KMS-11 (cell line): ENCODE measurements around the gene CEBPE.

ENCODE experiments used
- H2AFZ ChIP-seq: fragments of 200-600 bp; sonication (generic); 2 replicates; pipeline ENCODE4 v1.6.1; 2016; ENCODE audit warnings: antibody characterized with exemption, mixed run types, low read depth
- H3K27ac ChIP-seq: fragments of 200-600 bp; sonication (generic); 2 replicates; pipeline ENCODE4 v1.6.1; 2016; ENCODE audit warnings: mild to moderate bottlenecking, mixed run types
- H3K27me3 ChIP-seq: fragments of 200-600 bp; sonication (generic); 2 replicates; pipeline ENCODE4 v1.6.1; 2017; ENCODE audit warnings: mild to moderate bottlenecking, low read depth, mixed run types, moderate library complexity; ENCODE audit not compliant: insufficient read depth
- H3K36me3 ChIP-seq: fragments of 200-600 bp; sonication (generic); 2 replicates; pipeline ENCODE4 v1.6.1; 2017; ENCODE audit warnings: mild to moderate bottlenecking, mixed run types; ENCODE audit not compliant: insufficient read depth
- H3K4me1 ChIP-seq: fragments of 200-600 bp; sonication (generic); 2 replicates; pipeline ENCODE4 v1.6.1; 2016; ENCODE audit warnings: mild to moderate bottlenecking, low read depth, mixed run types; ENCODE audit not compliant: poor library complexity, severe bottlenecking
- H3K4me2 ChIP-seq: fragments of 200-600 bp; sonication (generic); 2 replicates; pipeline ENCODE4 v1.7.0; 2016; ENCODE audit warnings: mild to moderate bottlenecking, mixed run types
- H3K4me3 ChIP-seq: fragments of 200-600 bp; sonication (generic); IDR thresholded peaks from 2 replicates; pipeline ENCODE4 v1.6.1; 2017; ENCODE audit warnings: low read depth, low read length, mixed read lengths; ENCODE audit not compliant: insufficient read depth
- H3K79me2 ChIP-seq: fragments of 200-600 bp; sonication (generic); 2 replicates; pipeline ENCODE4 v1.6.1; 2016; ENCODE audit warnings: low read depth, mixed run types; ENCODE audit not compliant: insufficient read depth
- H3K9ac ChIP-seq: fragments of 200-600 bp; sonication (generic); 2 replicates; pipeline ENCODE4 v1.6.1; 2016; ENCODE audit warnings: mild to moderate bottlenecking, mixed run types
- H4K20me1 ChIP-seq: fragments of 200-600 bp; sonication (generic); 2 replicates; pipeline ENCODE4 v1.6.1; 2016; ENCODE audit warnings: mild to moderate bottlenecking, mixed run types; ENCODE audit not compliant: insufficient read depth
- TF ChIP-seq, protein P1 (sequence below): fragments of 200-600 bp; sonication (generic); conservative IDR thresholded peaks from 2 replicates; pipeline ENCODE4 v1.6.1; 2017; ENCODE audit warnings: low read depth, mild to moderate bottlenecking, antibody characterized with exemption, low read length, moderate library complexity, mixed read lengths

Gene CEBPE

DNA sequence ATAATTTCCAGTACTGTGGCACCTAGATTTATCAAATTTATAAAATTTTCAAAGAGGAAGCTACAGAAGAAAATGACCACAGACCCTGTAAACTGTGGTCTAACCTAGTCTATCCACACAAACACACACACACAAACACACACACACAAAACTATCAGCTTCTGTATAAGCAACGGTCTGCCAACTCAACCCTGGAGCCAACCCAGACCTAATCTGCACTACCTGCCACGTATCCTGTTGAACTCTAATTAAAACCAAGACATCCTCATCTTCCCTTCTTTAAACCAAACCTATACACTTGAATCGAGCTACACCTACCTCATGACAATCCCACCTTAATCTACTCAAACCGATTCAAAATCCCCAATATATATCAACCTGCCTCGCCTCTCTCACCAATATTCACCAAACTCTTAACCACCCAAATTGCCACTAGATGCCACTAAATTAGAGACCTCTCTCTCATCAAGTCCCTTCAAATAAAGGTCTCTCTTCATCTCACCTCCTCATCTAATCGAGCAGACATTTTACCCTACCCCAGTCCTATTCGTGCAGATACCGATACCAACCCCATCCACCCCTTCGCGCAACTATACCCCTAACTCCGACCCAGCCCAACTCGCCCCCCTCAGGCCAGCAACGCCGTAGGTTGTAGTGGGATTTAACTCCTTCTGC is 24.9 kb downstream of the CEBPE start:
- Histone ChIP-seq H3K9ac (peak overlapping the region; percentile 86; the same call in 1 of the 2 replicates), H2AFZ (peak overlapping the region; percentile 55; the same call in 1 of the 2 replicates), H4K20me1 (no peaks in the 10 kb centered on the region), H3K4me3 (no peak overlapping the region), H3K27me3 (no peaks in the 10 kb centered on the region), H3K36me3 (no peaks in the 10 kb centered on the region), H3K4me1 (peaks cover 17% of the 10 kb centered on the region), H3K79me2 (peaks cover 44% of the 10 kb centered on the region), H3K4me2 (peak overlapping the region; percentile 87), H3K27ac (peak overlapping the region; percentile 82)
- TF ChIP-seq, protein P1, sequence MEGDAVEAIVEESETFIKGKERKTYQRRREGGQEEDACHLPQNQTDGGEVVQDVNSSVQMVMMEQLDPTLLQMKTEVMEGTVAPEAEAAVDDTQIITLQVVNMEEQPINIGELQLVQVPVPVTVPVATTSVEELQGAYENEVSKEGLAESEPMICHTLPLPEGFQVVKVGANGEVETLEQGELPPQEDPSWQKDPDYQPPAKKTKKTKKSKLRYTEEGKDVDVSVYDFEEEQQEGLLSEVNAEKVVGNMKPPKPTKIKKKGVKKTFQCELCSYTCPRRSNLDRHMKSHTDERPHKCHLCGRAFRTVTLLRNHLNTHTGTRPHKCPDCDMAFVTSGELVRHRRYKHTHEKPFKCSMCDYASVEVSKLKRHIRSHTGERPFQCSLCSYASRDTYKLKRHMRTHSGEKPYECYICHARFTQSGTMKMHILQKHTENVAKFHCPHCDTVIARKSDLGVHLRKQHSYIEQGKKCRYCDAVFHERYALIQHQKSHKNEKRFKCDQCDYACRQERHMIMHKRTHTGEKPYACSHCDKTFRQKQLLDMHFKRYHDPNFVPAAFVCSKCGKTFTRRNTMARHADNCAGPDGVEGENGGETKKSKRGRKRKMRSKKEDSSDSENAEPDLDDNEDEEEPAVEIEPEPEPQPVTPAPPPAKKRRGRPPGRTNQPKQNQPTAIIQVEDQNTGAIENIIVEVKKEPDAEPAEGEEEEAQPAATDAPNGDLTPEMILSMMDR: no peak

DNA sequence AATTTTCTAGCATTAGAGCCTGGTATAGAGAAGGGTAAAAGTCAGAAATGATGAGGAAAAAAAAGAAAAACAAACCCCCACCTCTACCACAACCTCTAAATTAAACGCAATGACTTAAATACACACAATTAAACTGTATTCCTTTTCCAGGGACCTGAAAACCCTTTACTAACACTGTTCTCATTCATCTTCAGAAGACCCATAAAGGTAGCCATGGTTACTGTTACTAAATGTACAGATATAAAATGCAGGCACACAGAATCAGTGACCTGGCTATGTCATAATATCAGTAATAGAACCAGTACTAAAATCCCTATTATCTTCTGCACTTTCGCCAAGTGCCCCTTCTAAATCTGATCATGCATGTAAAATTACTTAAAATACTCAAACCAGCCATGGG is 25.5 kb downstream of the CEBPE start:
- Histone ChIP-seq H3K79me2 (peaks cover 44% of the 10 kb centered on the region), H3K27ac (no peak overlapping the region), H4K20me1 (no peaks in the 10 kb centered on the region), H3K4me2 (peak overlapping the region; percentile 87), H3K4me3 (no peak overlapping the region), H2AFZ (no peak overlapping the region), H3K4me1 (peaks cover 17% of the 10 kb centered on the region), H3K9ac (peak overlapping the region; percentile 86; the same call in 1 of the 2 replicates), H3K36me3 (no peaks in the 10 kb centered on the region), H3K27me3 (no peaks in the 10 kb centered on the region)
- TF ChIP-seq, protein P1: no peak

DNA sequence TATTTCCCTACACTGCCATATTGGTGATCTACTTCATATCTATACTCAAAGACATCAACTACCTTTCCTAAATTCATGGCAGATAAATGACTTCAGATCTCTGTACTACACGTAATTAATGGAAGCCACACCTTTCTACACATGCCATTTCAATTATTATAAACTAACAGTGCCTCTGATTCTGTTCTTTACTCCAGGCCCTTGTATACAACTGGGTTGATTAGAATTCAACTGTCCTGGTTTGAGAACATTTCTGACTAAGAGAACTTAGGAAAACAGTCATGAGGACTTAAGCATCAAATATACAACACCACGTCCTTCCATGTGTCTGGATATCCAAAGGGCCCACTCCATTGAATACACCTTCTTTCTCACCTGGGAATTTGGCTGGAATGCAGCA is 26.0 kb downstream of the CEBPE start:
- Histone ChIP-seq H3K4me3 (no peak overlapping the region), H3K79me2 (peaks cover 44% of the 10 kb centered on the region), H3K4me2 (no peak overlapping the region), H3K27ac (no peak overlapping the region), H3K36me3 (no peaks in the 10 kb centered on the region), H3K9ac (no peak overlapping the region), H3K27me3 (no peaks in the 10 kb centered on the region), H4K20me1 (no peaks in the 10 kb centered on the region), H2AFZ (no peak overlapping the region), H3K4me1 (peaks cover 17% of the 10 kb centered on the region)
- TF ChIP-seq, protein P1: no peak

DNA sequence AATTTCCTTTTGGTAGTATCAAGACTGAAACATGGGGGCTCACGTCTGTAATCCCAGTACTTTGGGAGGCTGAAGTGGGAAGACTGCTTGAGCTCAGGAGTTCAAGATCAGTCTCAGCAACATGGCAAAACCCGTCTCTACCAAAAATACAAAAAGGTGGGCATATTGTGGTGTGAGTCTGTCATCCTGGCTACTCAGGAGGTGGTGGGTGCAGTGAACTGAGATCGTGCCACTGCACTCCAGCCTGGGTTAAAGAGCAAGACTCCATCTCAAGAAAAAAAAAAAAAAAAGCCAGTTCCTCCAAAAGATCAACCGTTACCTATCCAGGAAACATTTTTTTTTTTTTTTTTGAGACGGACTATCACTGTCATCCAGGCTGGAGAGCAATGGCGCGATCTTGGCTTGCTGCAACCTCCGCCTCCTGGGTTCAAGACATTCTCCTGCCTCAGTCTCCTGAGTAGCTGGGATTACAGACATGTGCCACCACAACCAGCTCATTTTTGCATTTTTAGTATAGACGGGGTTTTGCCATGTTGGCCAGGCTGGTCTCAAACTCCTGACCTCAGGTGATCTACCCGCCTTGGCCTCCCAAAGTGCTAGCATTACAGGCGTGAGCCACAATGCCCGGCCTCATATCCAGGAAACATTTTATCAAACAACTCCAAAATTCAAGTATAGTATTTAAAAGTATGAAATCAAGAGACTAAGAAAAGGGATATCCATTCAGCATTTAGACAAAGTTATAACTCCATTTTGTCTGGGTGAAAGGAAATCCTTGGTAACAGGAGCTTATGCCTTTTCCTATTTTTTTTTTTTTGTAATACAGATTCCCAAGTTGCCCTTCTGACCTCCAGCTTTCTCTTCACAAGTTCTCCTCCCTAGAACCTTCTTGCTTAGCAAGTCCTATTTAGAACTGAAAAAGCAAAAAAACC is 27.5 kb downstream of the CEBPE start:
- TF ChIP-seq, protein P1: no peak
- H3K4me2 ChIP-seq: no peak overlapping the region
- peaks cover 15% of the 10 kb centered on the region for H3K4me1 ChIP-seq
- H4K20me1 ChIP-seq: no peaks in the 10 kb centered on the region
- H3K79me2 ChIP-seq: peaks cover 33% of the 10 kb centered on the region
- H3K27me3 ChIP-seq: no peaks in the 10 kb centered on the region
- no peak overlapping the region for H3K4me3 ChIP-seq
- no peak overlapping the region for H3K9ac ChIP-seq
- no peak overlapping the region for H3K27ac ChIP-seq
- H2AFZ ChIP-seq: no peak overlapping the region
- no peaks in the 10 kb centered on the region for H3K36me3 ChIP-seq
